SK-N-MC (cell line): Measurements from ENCODE around the gene PDE4D.

Source experiments
- EZH2 ChIP-seq: fragments of 200-600 bp; sonication (generic); IDR thresholded peaks from one replicate; pipeline ENCODE4 v1.6.1; 2017; ENCODE audit warnings: antibody characterized with exemption
- POLR2AphosphoS5 ChIP-seq: IDR thresholded peaks from 2 replicates; pipeline ENCODE4 v1.6.1; 2012; ENCODE audit warnings: mild to moderate bottlenecking, low read depth, low read length, borderline replicate concordance

DNA sequence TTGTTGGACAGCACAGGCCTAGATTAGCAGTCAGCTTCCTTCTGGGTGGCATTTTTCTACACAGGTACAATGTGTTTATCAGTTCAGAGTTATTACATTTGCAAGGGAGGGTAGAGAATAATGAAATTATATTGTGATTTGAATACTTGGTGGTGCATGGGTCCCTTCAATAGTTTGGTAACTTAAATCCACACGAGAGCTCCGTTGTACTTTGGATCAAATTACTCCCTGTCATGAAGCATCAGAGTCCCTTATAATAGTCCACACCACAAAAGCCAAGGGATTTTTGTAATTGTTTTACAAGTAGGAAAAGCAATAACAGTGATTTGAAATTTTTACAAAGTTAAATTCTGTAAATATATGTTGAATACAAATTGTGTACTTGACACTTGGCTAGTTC, 552.4 kb downstream of the PDE4D start:
- no peak for TF ChIP-seq POLR2AphosphoS5
- TF ChIP-seq EZH2: no peak
